ENCODE measurements around the gene KLHDC1. TPM values are rescaled to one million over a fixed set of nuclear protein-coding genes. Genes with fewer than 3 reads are reported as not detected.
"Not testable (repeated sequence)": the region's sequence is repeated elsewhere in the genome, so short reads cannot be mapped to it uniquely, and the experiment has no call there.

Gene KLHDC1
- total RNA-seq, 1 donor from 2014 or later = 7.8 TPM

DNA sequence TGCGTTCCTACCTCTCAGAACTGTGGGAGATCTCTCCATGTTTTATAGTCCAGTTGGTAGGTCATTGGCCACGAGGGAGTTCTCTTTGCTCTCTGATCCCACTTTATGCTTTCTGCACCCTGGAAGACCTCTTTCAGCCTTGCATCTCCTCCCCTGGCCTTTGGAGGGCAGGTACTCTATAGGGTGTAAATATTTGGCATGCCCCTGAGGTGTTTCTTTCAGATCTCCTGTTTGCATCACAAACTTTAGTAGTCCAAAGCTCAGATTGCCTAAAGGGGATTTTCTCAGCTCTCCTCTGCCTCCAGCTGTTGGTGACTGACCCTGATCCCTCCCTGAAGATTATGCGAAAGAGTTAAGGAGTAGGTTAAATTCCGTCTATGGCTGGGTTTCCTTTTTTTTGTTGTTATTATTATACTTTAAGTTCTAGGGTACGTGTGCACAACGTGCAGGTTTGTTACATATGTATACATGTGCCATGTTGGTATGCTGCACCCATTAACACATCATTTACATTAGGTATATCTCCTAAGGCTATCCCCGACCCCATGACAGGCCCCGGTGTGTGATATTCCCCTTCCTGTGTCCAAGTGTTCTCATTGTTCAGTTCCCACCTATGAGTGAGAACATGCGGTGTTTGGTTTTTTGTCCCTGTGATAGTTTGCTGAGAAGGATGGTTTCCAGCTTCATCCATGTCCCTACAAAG, 29.0 kb downstream of the KLHDC1 start:
- DNase-seq (ENCODE audit: low spot score) = not testable (repeated sequence)

- DNase-seq (ENCODE audit: low spot score) = no peak
These were observed 34.3 kb downstream of the KLHDC1 start for GRCh38 chr14:49727171-49727570.

GRCh38 chr14:49732896-49733295, 40.0 kb downstream of the KLHDC1 start:
- no peak for DNase-seq (ENCODE audit: low spot score)

DNA sequence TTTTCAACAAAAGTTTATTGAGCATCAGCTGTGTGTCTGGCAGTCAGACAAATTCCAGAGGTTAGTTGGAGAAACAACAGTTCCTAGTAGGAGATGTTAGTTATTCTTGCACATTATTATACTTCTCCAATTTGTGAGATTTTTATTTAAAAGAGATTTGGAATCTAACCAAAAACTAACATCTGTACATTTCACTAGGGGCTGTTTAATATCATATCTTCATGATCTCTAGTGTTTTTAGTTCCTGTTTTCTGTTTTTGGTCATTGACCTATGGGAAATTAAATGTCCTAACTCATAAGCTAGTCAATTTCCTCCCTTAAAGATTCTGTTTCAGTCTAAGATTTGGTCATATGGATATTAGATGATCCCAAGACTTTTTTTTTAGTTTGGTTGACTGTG, 40.9 kb downstream of the KLHDC1 start:
- DNase-seq (ENCODE audit: low spot score) = no peak

DNA sequence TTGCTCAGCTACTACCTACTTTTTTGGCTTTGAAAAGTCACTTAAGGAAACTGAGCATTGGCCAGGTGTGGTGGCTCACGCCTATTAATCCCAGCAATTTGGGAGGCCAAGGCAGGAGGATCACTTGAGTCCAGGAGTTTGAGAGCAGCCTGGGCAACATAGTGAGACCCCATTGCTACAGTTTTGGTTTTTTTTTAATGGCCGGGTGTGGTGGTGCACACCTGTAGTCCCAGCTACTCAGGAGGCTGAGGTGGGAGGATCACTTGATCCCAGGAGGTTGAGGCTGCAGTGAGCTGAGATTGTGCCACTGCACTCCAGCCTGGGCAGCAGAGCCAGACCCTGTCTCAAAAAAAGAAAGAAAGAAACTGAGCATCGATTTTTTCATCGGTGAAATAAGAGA, 42.7 kb downstream of the KLHDC1 start:
- DNase-seq (ENCODE audit: low spot score) = not testable (repeated sequence)

DNA sequence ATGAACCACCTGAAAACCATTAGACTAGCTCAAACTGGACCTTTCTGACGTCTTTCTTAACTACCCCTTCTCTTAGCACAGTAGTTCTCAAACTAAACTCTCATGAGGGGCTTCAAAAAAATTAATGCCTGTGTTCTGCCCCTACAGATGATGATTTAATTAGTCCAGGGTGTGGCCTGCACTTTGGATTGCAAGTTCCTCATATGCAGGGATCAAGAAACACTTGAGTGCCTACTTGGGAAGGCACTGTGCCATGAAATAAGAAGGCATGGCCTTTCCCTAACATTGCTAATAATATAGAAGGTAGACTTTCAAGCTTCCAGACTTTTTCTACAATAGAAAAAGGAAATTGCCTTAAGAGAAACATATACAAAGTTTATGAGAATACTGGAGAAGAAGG, 52.3 kb downstream of the KLHDC1 start:
- DNase-seq (ENCODE audit: low spot score) = no peak

- not testable (repeated sequence) for DNase-seq (ENCODE audit: low spot score)
These were observed 53.6 kb downstream of the KLHDC1 start for GRCh38 chr14:49746476-49746875.

DNA sequence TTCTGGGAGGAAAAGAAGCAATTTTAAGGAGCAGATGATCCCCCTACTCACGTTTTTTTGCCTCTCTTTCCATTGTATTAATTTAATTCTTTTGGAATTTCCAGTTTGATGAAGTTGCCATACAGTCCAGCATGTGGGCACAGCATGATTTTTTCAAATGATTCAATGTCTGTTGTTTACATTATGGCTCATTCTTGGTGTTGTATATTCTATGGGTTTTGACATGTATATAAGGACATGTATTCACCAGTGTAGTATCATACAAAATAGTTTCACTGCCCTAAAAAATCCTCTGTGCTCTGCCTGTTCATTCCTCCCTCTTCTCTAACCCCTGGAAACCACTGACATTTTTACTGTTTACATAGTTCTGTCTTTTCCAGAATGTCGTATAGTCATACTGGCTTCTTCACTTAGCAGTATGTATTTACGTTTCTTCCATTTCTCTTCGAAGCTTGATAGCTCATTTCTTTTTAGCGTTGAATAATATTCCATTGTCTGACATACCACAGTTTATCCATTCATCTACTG, 61.7 kb downstream of the KLHDC1 start:
- no peak for DNase-seq (ENCODE audit: low spot score)

DNA sequence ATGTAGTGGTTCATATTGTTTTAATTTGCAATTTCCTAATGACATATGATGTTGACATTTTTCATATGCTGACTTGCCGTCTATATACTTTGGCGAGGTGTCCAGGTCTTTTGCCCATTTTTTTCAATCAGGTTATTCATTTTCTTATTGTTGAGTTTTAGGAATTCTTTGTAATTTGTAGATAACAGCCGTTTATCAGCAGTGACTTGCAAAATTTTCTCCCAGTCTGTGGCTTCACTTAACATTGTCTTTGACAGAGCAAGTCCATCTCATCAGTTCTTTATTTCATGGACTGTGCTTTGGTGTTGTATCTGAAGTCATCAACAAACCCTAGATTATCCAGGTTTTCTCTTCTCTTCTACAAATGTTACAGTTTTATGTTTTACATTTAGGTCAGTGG, 62.5 kb downstream of the KLHDC1 start:
- no peak for DNase-seq (ENCODE audit: low spot score)

GRCh38 chr14:49761839-49762551, 69.1 kb downstream of the KLHDC1 start:
- no peak for DNase-seq (ENCODE audit: low spot score)

DNA sequence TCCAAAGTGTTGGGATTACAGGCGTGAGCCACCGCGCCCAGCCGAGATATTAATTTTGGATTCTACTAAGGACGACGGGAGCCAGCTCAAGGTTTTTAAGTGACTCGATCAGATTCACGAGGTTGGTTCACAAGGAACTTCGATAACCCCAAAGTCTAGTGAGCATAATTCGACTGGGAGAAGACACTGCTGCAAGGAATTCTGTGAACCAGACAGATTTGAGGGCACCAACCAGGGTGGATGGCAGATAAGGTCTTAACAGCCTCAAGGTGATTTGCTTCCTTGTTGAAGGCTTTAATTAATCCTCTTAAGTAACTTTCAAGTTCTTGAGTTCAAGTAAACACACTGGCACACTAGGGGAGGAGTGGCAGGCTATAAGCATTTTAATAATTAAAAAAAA, 73.9 kb downstream of the KLHDC1 start:
- no peak for DNase-seq (ENCODE audit: low spot score)

DNA sequence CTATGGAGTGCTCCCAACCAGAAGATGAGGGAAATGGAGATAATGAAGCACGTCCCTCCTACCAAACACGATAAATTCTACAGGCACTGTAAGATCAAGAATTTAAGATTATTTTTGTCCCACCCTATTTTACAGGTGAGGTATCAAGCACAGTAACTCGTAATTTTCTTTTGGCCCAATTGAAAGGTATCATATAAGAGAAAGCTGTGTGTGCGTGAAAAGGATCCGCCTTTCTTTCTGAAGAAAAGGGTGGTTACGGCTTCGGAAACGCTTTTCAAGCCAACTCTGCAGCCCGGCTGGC, 74.3 kb downstream of the KLHDC1 start:
- DNase-seq (ENCODE audit: low spot score) = no peak

GRCh38 chr14:49767571-49768300, 74.8 kb downstream of the KLHDC1 start, which contains the start of gene KLHDC2:
Gene KLHDC2, plus strand, starts transcription at chr14:49768153. Its CDS starts 316 bp downstream, at chr14:49768469.
- peak; percentile 97 for DNase-seq (ENCODE audit: low spot score)

DNA sequence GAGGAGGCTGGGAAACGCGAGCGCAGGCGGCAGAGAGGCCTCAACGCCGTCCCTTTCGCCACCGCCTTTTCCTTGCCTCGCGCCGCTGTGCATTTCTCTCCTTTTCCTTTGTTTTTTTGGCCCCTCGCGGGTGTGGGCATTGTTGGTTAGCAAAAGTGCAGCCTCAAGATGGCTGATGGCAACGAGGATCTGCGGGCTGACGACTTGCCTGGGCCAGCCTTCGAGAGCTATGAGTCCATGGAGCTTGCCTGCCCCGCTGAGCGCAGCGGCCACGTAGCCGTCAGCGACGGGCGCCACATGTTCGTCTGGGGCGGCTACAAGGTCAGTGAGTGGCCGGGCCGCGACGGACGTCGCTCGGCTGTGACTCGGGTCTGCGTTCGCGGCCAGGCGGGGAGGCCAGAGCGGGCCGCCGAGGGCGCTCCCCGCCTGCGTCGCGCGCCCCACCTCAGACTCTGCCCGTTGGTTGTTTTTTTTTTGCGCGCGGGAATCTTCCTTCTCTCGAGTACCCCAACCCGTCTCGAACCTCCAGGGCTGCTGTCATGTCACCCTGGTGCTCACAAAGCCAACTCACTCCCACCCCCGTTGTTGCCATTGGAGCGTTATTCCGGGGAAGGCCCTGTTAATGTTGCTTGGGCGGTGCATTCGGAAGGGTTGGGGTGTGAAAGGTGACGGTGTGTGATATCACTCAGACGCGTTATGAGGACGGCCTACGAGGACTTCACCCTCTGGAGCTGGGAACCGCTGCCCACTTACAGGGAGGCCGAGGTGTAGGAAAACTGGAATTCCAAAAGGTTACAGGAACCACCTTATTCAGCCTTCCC, 75.6 kb downstream of the KLHDC1 start:
- no peak for DNase-seq (ENCODE audit: low spot score)

- DNase-seq (ENCODE audit: low spot score) = no peak
These were observed 76.3 kb downstream of the KLHDC1 start for GRCh38 chr14:49769171-49769570.

DNA sequence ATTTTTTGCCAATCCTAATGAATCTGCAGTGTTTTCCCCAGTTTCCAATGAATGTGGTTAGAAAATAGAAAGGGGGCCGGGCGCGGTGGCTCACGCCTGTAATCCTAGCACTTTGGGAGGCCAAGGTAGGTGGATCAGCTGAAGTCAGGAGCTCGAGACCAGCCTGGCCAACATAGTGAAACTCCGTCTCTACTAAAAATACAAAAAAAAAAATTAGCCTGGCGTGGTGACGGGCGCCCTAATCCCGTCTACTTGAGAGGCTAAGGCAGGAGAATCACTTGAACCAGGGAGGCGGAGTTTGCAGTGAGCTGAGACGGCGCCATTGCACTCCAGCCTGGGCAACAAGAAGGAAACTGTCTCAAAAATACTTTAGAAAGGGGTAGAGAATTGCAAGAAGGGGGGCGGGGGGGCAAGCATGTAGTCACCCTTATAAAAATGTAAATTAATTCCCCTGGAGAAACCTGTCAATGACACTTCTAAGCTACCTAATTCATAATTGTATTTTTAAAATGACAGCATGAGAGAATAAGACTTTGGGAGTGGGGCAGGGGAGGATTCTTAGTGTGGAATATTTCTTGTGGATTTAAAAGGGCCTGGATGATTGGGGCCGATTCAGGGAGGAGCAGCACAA, 76.8 kb downstream of the KLHDC1 start:
- no peak for DNase-seq (ENCODE audit: low spot score)

DNA sequence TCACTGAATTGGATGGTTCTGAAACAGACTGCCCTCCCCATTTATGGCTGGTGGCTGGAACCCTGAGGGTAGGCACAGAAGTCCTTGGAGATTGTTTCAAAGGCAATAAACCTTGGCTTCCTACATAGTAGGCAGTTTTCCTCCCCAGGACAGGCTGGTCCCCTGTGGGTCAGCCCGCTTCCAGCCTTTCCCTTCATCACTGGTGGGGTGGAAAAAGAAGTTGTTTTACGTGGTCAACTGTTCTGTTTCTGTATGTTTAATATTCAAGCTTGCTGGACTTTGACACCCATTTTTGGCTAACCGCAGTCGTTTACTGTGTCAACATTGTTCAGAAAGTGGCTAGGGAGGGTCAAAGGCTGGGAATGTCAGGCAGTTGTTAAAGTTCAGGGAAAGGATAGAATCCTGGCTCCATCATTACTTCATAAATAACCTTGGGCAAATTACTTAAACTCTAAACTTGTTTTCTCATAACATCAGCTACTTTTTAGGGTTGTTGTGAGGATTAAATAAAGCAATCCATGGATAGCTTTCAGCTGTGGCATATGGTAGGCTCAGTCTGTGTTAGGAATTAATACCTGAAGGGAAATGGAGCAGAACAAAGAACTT, 77.4 kb downstream of the KLHDC1 start:
- no peak for DNase-seq (ENCODE audit: low spot score)

DNA sequence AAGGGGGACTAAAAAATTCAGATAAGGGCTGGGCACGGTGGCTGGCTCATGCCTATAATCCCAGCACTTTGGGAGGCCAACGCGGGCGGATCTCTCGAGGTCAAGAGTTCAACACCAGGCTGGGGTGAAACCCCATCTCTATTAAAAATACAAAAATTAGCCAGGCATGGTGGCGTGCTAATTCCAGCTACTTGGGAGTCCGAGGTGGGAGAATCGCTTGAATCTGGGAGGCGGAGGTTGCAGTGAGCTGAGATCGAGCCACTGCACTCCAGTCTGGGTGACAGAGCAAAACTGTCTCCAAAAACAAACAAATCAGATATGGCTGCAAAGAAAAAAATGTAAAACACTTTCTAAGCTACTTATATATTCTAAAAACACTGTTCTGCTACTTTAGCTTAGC, 78.8 kb downstream of the KLHDC1 start:
- DNase-seq (ENCODE audit: low spot score) = not testable (repeated sequence)

DNA sequence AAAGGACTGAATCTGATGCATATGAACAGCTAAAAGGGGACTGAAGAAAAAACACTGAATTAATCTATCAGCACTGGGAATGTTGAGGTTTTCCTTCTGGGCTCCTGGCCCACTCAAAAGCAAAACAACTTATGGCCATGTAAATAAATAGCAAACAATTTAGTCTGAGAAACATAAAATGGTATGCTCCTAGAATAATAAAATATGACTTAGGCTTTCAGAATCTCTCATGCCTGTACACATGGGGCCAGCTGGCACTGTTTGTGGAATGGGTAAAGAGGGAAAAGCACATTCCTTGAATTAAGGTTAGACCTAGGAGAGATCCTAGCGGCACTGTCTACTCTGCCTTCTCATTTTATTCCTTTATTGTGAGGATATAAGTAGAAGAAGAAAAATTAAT, 81.2 kb downstream of the KLHDC1 start:
- DNase-seq (ENCODE audit: low spot score) = no peak

- no peak for DNase-seq (ENCODE audit: low spot score)
These were observed 85.5 kb downstream of the KLHDC1 start for GRCh38 chr14:49778421-49778820.
